SHP77 treated with DMSO at 0.1 percent for 48 hours (cell line): ENCODE data around the gene SH3RF1.
"Not testable (repeated sequence)": the region's sequence is repeated elsewhere in the genome, so short reads cannot be mapped to it uniquely, and the experiment has no call there.

Experiments
- DNase-seq: peaks from one replicate; lab custom pipeline; 2025; lab: John Stamatoyannopoulos, UW

SH3RF1 gene

DNA sequence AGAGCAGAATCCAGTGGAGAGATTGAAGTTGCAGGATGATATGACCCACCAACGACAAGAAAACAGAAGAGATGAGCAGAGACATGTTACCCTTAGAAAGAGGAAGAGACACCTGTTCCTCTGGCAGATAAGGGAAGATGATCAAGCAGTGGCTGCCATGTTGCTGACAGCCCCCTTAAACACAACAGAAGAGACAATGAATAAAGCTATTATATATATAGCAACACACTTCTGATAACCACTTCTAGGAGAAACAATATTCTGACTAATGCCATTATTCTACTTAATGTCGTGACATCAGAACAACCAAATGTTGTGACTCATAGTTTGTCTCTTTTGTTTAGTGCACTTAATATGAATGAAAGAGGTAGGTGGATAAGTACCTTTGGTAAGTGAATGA lies 44.9 kb downstream of the SH3RF1 start:
- no peak for DNase-seq

DNA sequence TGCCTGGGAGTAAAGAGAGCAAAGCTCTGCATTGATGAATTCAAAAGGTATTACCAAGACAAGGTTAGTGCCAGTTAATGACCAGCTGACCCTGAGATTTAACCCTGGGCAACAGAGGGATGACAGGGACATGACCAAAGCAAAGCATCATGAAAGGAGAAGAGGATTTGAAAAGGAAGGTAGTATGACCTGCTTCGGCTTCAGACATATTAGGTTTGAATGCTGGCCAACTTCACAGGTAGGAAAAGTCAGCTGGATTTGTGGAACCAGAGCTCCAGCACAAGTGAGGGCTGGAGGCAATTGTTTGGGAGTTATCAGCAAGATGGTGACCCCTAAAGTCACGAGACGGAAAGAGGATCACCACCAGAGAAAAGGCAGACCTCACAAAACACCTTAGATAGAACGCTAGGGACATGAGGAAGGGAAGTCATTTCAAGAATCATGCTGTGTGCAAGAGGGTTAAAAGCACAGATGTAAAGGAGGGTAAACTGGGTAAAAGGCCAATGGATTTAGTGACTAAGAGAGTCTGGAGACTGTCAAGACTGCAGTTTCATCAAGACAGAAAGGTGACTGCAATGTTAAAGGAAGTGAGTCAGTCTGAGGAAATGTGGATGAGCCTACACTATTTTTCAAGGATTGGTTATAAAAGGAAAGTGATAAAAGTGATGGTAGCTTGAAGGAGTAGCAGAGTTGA lies 45.6 kb downstream of the SH3RF1 start:
- DNase-seq, result no peak

DNA sequence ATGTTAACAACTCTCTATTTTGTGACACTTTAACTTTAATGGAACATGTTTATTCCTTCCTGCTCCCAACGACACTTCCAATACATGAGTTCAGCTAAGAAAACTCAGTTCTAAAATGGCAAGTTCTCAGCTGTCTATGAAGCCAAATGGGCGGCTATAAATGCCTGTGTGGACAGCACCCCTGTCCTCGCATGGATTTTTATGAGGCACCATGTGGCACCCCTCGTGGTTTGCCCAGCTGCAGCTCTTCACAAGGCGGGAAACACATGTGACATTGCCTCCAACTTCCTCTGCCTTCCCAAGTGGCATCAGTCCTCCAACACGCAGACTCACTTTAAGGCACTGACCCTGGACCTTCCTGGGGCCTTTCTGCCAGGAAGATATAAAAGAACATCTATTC lies 48.0 kb downstream of the SH3RF1 start:
- no peak for DNase-seq

DNA sequence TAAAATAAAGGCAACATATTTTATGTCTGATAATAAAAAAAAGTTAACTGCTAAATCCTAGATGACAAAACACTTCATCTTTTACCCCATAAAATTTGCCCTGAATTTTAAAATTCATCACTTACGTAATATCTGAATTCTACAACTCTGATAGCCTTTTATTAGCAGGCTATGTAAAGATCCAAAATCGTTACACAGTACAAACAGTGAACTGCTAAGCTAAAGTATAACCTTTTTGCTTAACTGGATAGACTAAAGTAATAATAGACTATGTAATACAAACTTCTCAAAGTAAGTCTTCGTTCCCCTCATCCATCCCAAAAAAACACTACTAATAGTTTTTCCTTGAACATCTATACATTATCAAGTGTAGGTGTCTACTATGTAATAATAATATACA lies 49.1 kb downstream of the SH3RF1 start:
- DNase-seq, result no peak

DNA sequence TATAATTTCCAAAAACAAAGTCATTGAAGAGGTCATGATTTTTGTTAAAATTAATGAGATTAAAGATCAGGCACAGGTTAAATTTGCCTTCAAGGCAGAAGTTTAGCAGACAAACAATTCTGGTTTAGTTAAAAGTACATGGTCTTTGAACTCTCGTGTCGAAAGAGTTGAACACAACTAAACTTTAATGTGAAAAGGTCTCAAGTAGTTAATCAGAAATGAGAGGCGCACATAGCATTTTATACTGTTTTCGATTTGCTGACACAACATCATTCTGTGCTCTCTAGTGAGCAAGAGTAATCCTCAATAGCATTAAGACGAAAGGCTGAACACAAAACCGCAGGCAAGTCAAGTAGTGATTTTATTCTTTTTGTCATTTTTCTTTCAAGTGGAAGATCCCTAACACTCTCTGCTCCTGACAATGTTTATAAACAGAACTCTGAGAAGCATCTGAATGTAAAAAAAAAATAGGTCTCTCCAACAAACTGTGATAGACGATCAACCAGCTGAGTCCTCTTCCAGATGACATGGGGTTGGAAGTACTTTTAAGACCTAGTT lies 49.8 kb downstream of the SH3RF1 start:
- no peak for DNase-seq

DNA sequence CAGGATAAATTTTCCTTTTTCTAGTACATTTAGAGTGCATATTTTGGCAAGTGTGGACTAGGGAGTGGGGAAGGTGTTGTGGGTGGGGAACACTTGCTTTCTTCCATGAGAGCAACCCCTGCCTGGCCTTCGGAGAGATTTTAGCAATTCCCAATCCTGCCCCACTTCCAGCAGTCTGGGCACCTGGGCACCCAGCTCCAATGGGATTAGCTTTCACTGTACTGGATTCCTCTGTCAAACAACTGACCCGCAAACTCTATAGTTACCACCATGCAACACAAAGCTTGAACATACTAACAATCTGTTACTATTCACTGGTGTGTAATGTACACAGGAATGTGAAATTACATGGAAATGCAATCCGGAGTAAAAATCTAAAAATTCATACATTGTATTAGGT lies 50.3 kb downstream of the SH3RF1 start:
- DNase-seq, result no peak

DNA sequence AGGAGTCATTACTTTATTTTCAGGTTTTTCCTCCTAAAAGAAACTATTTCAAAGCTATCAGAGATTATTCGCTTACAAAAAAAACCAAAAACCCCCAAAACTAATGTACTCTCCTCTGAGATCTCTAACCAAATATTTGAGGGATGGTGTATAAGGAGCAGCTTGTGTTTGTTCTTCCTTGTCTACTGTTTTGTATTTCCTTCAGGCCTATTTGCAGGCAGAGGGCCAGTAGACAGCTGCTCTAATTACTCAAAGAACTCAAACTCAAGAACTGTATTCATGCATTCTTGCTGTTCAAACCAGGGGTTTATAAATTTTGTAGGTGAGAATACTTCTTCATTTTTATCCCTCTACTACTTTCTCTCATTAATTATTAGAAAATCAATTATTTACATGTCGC lies 51.3 kb downstream of the SH3RF1 start:
- no peak for DNase-seq

DNA sequence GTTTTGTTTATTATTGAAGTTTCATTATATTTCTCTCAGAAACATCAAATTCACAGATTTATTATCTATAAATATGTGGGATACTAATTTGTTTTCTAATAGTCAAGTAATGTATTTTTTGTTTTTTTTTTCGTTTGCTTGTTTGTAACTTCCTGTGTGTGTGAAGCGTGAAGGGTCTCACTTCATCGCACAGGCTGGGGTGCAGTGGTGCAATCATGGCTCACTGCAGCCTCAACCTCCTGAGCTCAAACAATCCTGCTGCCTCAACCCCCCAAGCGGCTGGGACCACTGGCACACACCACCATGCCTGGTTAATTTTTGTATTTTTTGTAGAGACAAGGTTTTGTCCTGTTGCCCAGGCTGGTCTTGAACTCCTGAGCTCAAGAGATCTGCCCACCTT lies 55.1 kb downstream of the SH3RF1 start:
- DNase-seq, result no peak

DNA sequence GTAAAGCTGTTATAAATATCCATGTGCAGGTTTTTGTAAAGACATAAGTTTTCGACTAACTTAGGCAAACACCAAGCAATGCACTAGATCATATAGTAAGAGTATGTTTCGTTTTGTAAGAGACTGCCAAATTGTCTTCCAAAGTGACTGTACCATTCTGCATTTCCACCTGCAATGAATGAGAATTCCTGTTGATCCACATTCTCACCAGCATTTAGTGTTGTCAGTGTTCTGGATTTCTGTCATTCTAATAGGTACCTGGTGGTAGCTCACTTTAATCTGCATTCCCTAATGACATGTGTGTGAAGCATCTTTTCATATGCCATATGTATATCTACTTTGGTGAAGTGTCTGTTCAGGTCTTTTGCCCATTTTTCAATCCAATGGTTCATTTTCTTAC lies 57.8 kb downstream of the SH3RF1 start:
- no peak for DNase-seq

DNA sequence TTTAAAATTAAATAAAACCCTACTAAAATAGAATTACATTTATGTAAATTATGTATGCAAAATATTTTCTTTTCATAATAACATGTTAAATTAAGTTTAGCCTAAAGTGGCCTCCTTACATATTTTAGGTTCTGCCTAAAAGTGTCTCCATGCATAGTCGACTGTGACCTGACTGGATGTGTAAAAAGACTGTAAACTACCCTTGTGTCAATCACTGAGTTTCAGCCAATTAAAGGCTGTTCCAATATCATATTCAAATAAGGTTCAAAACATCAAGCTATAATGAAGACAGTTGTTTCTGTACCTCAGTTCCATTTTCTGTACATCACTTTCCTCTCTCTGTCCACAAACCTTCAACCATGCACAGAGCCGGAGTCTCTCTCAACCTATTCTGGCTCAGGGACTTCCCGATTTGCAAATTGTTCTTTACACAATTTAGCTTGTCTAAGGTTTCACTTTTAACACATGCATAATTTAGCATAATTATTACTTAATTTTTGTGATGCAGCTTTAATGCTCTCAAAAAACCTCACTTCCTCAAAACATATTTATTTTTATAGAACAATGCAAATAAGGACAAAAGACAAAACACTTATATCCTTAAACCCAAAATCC lies 60.1 kb downstream of the SH3RF1 start:
- DNase-seq, result no peak

DNA sequence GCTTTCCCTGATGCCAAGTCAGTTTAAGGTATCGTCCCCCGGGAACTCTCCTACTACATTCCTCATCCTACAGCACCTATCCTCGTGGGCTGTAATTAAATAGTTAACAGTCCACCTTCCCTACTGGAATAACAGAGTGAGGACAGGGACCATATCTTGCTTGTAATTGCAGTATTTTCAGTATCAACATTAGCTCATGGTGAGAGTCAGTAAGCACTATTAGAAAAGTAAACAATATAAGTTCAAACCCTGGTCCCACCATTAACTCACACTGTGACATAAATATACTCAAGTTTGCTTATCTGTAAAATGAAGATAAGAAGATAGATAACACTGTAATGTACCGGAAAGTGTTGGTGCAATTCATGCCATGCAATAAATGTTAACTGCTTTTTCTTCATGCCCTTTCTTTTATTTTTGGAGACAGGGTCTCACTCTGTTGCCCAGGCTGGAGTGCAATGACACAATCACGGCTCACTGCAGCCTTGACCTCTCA lies 61.3 kb downstream of the SH3RF1 start:
- DNase-seq, result no peak

DNA sequence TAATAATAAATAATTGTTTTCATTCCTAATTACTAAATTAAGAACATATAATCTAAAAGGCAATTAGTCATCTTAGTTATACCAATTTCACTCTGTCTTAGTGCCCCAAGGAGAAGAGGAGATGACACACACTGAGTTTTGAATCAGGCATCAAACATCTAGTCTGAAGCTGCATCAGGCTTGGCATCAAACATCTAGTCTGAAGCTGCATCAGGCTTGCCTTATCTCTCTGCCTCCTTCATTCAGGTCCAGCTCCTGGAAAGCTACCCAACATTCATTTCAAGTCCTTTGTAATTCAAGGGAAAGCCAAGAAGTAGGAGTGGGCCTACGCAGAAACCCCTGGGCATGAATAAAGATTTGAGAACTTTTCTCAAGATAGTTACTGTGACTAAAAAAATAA lies 62.2 kb downstream of the SH3RF1 start:
- no peak for DNase-seq

DNA sequence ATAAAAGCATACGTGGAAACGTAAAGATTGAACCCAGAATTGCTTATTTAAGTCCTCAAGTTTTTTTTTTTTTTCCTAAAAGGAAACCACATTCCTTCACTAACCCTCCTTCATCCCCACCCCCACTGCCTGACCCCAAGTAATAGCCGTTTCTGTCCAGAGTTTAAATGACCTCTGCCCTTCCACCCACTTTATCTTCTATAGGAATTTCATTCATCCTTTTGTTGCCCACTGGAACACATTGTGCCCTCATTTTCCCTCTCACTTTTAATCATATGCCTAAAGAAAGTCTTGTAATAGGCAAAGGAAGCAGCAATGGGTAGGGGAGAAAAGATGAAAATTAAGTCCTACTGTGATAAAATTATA lies 62.7 kb downstream of the SH3RF1 start:
- DNase-seq, result no peak

DNA sequence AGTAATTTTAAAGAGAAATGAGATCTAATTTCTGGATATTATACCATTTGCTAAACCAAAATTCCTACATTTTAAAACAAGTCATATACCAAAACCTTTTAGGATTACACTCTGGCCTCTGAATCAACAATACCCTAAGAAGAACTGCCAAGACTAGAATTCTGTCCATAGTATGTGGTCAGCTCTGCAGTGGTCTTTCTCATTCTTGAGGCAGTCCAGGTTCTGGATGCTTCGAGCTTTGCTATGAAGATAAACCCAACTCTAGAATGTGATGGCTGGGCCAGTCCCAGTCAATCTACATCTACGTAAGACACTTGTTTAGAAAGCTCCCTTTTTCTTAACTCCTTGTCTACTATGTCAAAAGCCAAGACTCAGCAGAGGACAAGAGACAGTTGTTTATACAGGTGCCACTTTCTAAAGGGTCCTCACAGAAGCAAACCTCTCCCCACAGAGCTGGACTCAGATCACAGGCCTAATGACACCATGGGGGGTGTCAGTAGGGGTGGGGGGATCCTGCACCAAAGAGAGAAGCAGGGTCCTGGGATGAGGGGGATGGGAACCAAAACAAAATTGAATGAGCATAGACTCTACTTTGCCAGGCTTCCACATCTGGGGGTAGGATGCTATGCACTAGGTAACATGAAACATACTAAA lies 63.2 kb downstream of the SH3RF1 start:
- no peak for DNase-seq

DNA sequence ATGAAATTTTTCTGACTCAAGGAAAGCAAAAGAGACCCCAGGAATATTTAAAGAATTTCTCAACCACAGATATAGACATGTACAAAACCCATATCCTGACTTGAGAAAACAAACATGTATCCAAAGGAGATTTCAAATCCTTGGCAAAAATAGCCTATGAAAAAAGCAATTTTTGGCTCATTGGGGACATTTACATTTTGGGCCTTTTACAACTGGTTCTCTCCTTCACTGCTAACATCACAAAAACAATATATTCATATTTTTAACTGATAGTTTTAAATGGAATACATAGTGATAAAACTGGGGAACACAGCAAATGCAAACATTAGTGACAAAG lies 65.0 kb downstream of the SH3RF1 start:
- no peak for DNase-seq

DNA sequence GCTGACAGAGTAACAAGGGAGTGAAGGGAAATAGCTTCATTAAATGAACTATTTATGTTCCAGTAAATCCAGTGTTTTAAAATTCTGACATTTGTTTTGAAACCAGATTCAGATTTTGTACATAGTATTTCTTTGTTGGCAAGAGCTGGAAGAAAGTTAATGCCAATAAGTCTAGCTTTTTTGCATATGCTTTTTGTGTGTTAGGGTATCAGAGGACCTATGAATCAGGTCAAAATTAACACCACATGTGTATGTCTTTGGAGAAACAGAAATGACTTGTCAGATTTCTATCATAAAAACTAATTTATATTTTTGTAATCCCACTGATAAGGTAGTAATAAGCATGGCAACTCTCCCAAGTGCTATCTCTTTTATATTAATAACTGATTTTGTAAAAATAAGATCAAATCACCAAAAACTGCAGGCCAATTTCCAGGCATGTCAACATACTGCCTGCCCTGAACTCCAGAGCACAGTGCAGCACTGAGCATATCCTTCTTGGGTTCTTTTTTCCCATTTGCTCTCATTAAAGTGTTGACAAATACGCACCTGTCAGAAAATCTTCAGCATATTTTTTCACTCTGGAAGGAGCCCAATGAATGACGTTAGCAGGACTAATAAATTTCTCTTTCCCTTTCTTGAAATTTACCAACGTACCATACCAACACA lies 65.5 kb downstream of the SH3RF1 start:
- DNase-seq, result no peak

DNA sequence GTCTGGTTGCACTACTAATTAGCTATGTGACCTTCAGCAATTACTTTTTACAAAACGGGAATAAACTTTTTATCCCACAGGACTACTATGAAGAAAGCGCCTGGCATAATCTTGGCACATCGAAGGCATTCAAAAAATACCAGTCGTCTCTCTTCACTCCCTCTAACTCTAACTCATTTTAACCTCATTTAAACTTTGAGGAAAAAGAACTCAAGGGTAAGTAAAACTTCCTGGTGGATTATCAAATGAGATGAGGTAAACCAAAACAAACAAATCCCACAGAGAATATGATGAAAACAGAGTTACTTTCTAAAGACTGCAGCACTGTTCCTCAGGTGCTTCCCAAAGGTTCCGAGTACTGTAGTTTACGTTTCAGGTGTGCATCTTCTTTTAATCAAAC lies 66.9 kb downstream of the SH3RF1 start:
- no peak for DNase-seq

DNA sequence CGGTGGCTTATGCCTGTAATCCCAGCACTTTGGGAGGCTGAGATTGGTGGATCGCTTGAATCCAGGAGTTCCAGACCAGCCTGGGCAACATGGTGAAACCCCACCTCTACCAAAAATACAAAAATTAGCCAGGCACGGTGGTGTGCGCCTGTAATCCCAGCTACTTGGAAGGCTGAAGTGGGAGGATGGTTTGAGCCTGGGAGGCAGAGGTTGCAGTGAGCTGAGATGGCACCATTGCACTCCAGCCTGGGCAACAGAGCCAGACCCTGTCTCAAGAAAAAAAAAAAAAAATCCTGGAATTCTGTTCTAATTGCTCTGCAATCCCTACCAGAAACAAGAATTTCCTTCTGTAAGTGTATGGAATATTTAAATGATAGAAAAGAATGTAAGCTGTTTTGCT lies 67.5 kb downstream of the SH3RF1 start:
- DNase-seq, result not testable (repeated sequence)

DNA sequence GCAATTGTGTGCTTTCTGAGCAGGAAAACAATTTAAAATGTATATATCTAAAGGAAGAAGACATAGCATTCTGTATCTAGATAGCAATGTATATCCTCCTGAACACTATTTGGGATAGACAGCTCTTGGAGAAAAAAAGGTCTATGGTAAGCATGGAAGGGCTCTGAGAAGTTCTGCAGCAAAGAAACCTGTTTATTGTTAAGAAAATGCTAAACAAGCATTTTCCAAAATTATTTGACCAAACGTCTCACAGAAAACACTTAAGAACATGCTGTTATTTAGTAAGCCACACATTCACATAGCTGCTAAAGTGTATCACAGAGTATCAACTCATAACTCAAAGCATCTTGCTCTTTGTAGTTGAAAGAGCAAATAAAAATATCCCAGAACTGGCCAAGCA lies 67.9 kb downstream of the SH3RF1 start:
- DNase-seq, result no peak

DNA sequence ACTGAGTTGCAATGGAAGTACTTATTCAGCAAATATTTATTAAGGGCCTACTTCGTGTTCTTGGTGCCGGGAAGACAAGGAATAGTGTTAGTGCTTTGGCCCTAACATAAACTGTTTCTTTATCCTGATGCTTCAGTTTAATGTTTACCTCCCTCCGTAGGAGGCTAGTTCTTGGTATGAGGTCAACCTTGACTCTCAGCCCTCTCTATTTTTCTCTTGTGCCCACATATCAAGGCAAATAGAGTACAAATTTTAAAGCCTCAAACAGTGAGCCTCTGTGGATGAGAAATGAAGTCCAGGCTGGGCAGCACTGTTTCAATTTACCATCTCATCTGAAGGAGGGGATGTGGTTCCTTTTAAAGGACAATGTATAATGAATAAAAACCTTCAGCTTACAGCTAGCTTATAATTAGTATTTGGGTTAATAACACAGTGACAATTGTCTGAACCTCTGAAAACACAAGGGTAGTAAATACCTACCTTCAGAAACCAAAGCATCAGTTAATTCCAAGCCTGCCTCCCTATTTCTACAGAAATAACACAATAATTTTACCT lies 68.5 kb downstream of the SH3RF1 start:
- no peak for DNase-seq

DNA sequence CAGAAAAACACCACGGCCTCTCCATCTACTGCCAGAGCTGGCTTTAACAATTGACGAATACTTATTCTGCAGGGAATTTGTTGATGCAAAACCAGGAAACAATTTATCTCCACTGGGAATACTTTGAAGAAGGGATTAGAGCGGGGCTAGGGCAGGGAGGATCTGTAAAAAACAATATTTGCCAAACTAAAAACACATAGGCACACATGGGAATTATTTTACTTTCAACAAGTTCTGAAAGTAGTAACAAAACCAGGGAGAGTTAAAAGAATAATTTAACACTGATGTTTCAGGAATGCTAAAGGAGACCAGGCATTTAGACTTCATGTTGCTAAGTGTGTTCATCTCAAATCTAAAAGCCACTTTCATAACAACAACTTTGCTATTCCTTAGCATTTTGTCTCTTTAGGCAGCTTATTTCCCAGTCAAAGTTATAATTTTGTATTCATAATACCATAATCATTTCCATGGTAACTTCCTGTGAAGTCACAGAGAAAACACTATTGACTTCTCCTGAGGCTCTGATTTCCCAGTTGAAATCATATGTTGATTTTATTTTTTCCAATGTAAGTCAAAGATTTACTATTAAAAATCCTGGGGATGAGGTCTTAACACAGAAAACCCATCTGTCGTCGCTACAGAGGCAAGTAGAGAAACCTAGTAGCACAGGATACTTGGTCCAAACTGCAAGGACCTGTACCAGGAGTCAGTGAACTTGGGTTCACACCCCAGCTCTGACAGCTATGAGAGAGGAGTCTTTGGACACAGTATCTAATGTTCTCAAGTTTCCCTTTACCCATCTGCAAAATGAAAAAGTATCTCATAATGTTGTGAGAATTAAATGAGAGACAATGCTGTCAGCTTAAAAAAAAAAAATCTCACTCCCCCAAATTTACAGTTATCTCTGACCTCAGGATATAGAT lies 69.3 kb downstream of the SH3RF1 start:
- no peak for DNase-seq
